Gastroesophageal sphincter (tissue), 4 donors: ENCODE results near the gene PXDN. TPM values are rescaled to one million over a fixed set of nuclear protein-coding genes. Genes with fewer than 3 reads are reported as not detected.
"Not testable (repeated sequence)": the region's sequence is repeated elsewhere in the genome, so short reads cannot be mapped to it uniquely, and the experiment has no call there.

ENCODE experiments used
- ATAC-seq: fragments of 150-250 bp; one replicate; pipeline ENCODE4 v1.9.1; 2016; ENCODE audit warnings: mild to moderate bottlenecking, moderate library complexity
- H3K27ac ChIP-seq, 4 donors: fragments of 200-600 bp; sonication (generic) in 3 of 4; 1 replicate in 3 of 4; 2 replicates in 1 of 4; pipeline ENCODE4 v1.5.1; 2016 to 2019
- H3K27me3 ChIP-seq: fragments of 200-600 bp; sonication (generic); one replicate; pipeline ENCODE4 v1.5.1; 2019
- H3K36me3 ChIP-seq, 2 donors: fragments of 200-600 bp; sonication (generic); one replicate each; pipeline ENCODE4 v1.5.1; 2019; ENCODE audit warnings: control low read depth in 1 of 2
- H3K4me1 ChIP-seq, 3 donors: fragments of 200-600 bp; sonication (generic); 1 replicate in 2 of 3; 2 replicates in 1 of 3; pipeline ENCODE4 v1.5.1; 2016 to 2019; ENCODE audit warnings: control low read depth in 2 of 3
- H3K4me3 ChIP-seq, 2 donors: fragments of 200-600 bp; sonication (generic); one replicate each; pipeline ENCODE4 v1.5.1; 2019; ENCODE audit warnings: mild to moderate bottlenecking in 1 of 2, moderate library complexity in 1 of 2
- H3K9me3 ChIP-seq, 3 donors: fragments of 200-600 bp; sonication (generic); one replicate each; pipeline ENCODE4 v1.5.1; 2017 to 2019; ENCODE audit warnings: control low read depth in 2 of 3
- EP300 ChIP-seq: sonication (generic); formaldehyde crosslinking; IDR thresholded peaks from one replicate; pipeline ENCODE4 v1.6.1; 2017; ENCODE audit warnings: antibody characterized with exemption, mild to moderate bottlenecking
- POLR2A ChIP-seq, 2 donors: fragments of 450-650 bp; IDR thresholded peaks; one replicate each; pipeline ENCODE4 v1.6.1; 2017; ENCODE audit warnings: antibody characterized with exemption in 2 of 2, mild to moderate bottlenecking in 2 of 2, moderate library complexity in 1 of 2
- POLR2AphosphoS5 ChIP-seq: sonication (generic); formaldehyde crosslinking; IDR thresholded peaks from one replicate; pipeline ENCODE4 v1.6.1; 2017; ENCODE audit warnings: antibody characterized with exemption
- WGBS, 2 donors: methylation state at CpG; one replicate each; pipeline ENCODE4 v1.1.5; 2018; ENCODE audit warnings: low coverage in 1 of 2; 5-methylcytosine and 5-hydroxymethylcytosine counted together
- total RNA-seq, 4 donors: library from RNA; depleted of rRNA; stranded (reverse); fragments of >200 nt; gene quantifications; one replicate each; pipeline ENCODE4 v1.1.0, GENCODE V29; 2016
- TF ChIP-seq, protein P1 (sequence below), 4 experiments: fragments of 200-600 bp in 2 of 4; fragments of 450-650 bp in 2 of 4; sonication (generic) in 1 of 4; IDR thresholded peaks; one replicate each; pipeline ENCODE4 v1.5.1; 2017 to 2019; ENCODE audit warnings: antibody characterized with exemption in 4 of 4, mild to moderate bottlenecking in 2 of 4, moderate library complexity in 2 of 4

The PXDN gene
- total RNA-seq, 4 donors from 2014 or later: 19.9 to 95.9 (median 60.9) TPM

DNA sequence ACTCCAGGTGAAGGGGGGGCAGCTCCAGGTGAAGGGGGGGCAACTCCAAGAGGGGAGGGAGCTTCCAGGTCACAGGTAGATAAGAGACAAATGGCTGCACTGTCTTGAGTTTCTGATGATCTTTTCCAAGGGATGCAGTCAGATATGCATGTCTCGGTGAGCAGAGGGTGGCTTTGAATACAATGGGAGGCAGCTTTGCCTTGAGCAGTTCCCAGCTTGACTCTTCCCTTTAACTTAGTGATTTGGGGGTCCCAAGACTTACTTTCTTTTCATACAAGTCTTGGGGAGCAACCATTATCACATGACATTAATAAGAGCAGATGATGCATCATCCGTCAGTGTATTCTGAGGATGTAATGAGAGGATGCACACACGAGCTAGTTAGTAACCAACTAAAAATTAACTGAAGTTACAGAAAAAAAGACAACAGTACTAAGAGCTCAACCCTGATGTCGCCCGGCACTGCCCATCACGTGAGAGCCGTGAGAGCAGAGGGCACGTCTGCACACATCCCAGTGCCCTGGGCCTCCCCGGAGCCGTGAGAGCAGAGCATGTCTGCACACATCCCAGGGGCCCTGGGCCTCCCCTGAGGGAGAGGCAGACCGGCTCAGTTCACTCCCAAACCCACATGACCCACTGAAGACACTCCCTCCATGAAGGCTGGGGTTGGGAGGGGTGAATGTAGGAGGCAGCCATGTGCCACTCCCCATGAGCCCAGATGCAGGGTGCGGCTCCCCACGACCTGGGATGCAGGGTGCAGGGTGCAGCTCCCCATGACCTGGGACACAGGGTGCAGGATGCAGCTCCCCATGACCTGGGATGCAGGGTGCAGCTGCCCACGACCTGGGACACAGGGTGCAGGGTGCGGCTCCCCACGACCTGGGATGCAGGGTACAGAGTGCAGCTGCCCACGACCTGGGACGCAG lies 39.4 kb downstream of the PXDN start:
- H3K4me1 ChIP-seq: peaks cover 0 to 27% (median 14%) of the 10 kb centered on the region in 3 donors
- no peak overlapping the region for H3K27ac ChIP-seq
- H3K36me3 ChIP-seq: no peaks in the 10 kb centered on the region
- no peaks in the 10 kb centered on the region for H3K27me3 ChIP-seq
- H3K4me3 ChIP-seq: no peak overlapping the region
- ATAC-seq: no peak
- no peak for TF ChIP-seq POLR2AphosphoS5
- no peak for TF ChIP-seq POLR2A (IDR thresholded peaks at IDR 0.05)
- TF ChIP-seq EP300: no peak
- TF ChIP-seq, protein P1, sequence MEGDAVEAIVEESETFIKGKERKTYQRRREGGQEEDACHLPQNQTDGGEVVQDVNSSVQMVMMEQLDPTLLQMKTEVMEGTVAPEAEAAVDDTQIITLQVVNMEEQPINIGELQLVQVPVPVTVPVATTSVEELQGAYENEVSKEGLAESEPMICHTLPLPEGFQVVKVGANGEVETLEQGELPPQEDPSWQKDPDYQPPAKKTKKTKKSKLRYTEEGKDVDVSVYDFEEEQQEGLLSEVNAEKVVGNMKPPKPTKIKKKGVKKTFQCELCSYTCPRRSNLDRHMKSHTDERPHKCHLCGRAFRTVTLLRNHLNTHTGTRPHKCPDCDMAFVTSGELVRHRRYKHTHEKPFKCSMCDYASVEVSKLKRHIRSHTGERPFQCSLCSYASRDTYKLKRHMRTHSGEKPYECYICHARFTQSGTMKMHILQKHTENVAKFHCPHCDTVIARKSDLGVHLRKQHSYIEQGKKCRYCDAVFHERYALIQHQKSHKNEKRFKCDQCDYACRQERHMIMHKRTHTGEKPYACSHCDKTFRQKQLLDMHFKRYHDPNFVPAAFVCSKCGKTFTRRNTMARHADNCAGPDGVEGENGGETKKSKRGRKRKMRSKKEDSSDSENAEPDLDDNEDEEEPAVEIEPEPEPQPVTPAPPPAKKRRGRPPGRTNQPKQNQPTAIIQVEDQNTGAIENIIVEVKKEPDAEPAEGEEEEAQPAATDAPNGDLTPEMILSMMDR (IDR thresholded peaks at IDR 0.05): no peak
- H3K9me3 ChIP-seq: no peaks in the 10 kb centered on the region
- 63 to 85% methylated on average over 3 to 8 of the region's 18 CpGs for WGBS, 2 donors

DNA sequence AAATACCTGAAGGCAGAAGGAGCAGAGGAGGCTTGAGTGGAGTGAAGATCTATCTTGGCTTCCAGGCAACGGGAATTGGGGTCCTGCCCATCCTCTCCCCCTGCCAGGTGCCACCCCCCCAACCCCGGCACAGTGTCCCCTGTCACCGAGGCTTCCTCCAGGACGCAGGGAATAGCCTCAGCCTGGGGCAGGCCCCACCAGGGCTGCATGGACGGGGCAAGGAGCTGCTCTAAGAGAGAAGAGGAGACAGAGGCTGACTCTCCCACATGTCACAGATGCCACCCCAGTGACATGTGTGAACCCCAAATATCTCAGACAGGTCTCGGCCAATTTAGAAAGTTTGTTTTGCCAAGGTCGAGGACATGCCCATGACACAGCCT lies 42.1 kb downstream of the PXDN start:
- Histone ChIP-seq H3K27me3 (no peaks in the 10 kb centered on the region), H3K36me3 (no peaks in the 10 kb centered on the region), H3K9me3 (no peaks in the 10 kb centered on the region), H3K4me3 (no peak overlapping the region), H3K4me1 (peaks cover 0 to 20% (median 0%) of the 10 kb centered on the region in 3 donors), H3K27ac (no peak overlapping the region)
- no peak for ATAC-seq
- 94% methylated on average over 2 of the region's 7 CpGs; no CpG with 5 or more reads in 1 of the 2 donors for WGBS, 2 donors
- TF ChIP-seq, protein P1 (IDR thresholded peaks at IDR 0.05): no peak
- TF ChIP-seq POLR2A (IDR thresholded peaks at IDR 0.05) (no peak), POLR2AphosphoS5 (no peak), EP300 (no peak)

DNA sequence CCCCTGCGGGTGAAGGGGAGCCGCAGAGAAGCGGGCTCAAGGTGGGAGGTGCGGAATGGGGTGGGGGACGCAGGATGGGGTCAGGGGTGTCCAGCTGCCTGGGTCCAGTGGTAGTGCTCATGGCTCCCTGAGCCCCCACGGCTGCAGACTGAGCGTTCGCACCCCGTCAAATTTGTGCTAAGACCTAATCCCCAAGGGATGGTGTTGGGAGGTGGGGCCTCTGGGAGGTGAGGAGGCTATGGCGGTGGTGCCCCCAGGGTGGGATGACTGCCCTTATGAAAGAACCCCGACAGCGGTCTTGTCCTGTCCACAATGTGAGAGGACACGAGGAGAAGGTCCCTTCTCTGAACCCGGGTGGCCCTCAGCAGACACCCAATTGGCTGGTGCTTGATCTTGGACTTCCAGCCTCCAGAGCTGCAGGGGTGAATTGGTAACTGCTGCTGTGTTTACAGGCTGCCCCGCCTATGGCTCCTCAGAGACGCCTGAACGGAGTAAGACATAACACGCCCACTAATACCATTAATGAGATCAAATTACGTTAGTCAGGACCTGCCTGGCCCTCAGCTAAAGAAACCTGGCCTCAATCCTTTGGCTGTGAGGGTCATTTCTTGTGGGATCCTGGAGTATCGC lies 42.6 kb downstream of the PXDN start:
- Histone ChIP-seq H3K27me3 (no peaks in the 10 kb centered on the region), H3K4me3 (no peak overlapping the region), H3K27ac (no peak overlapping the region), H3K36me3 (no peaks in the 10 kb centered on the region), H3K9me3 (no peaks in the 10 kb centered on the region), H3K4me1 (peaks cover 0 to 17% (median 0%) of the 10 kb centered on the region in 3 donors)
- TF ChIP-seq, protein P1 (IDR thresholded peaks at IDR 0.05): no peak
- TF ChIP-seq POLR2A (IDR thresholded peaks at IDR 0.05) (no peak), POLR2AphosphoS5 (no peak), EP300 (no peak)
- 88 to 93% methylated on average over 4 to 6 of the region's 20 CpGs for WGBS, 2 donors
- ATAC-seq: no peak

DNA sequence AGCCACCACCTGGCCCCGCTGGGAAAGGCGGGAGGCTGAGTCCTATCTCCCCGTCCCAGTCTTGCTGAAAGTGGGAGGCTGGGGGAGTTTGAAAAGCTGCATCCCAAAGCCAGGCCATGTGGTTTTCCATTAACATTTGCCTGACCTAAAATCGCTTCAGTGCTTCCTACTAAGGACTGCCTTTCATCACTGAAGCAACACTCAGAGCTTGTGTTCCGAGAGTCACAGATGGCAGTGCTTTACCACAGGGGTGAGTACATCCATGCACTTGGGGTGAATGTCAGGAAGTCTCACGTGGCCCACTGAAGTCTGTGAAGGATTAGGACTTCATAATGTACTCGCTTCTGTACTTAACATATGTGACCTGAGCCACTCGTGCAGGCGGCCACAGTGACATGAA lies 43.3 kb downstream of the PXDN start:
- 91 to 93% methylated on average over 4 to 6 of the region's 9 CpGs for WGBS, 2 donors
- Histone ChIP-seq H3K36me3 (no peaks in the 10 kb centered on the region), H3K27me3 (no peaks in the 10 kb centered on the region), H3K4me1 (peaks cover 0 to 17% (median 0%) of the 10 kb centered on the region in 3 donors), H3K9me3 (no peaks in the 10 kb centered on the region), H3K4me3 (no peak overlapping the region), H3K27ac (no peak overlapping the region)
- TF ChIP-seq POLR2AphosphoS5 (no peak), POLR2A (IDR thresholded peaks at IDR 0.05) (no peak), EP300 (no peak)
- TF ChIP-seq, protein P1 (IDR thresholded peaks at IDR 0.05): no peak
- ATAC-seq: no peak

DNA sequence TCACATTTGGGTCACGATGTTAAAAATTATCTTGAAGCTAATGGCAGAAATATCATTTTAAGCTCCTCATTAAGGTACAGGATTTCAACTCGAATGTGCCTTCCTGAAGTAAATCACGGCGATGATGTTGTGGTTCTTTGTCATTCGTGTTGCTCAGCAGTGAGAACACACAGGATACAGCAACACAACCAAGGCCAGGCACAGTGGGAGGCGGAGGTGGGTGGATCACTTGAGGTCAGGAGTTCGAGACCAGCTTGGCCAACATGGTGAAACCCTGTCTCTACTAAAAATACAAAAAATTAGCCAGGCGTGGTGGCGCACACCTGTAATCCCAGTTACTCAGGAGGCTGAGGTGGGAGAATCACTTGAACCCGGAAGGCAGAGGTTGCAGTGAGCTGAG lies 43.9 kb downstream of the PXDN start:
- not testable (repeated sequence) for H3K9me3 ChIP-seq, ATAC-seq, H3K4me3 ChIP-seq, H3K27ac ChIP-seq, H3K27me3 ChIP-seq, H3K36me3 ChIP-seq
- 90% methylated on average over 6 to 10 of the region's 10 CpGs for WGBS, 2 donors
- peaks cover 0 to 17% (median 0%) of the 10 kb centered on the region in 3 donors for H3K4me1 ChIP-seq
